Measurements from ENCODE around the gene GPR31.
"Not testable (repeated sequence)": the region's sequence is repeated elsewhere in the genome, so short reads cannot be mapped to it uniquely, and the experiment has no call there.

DNA sequence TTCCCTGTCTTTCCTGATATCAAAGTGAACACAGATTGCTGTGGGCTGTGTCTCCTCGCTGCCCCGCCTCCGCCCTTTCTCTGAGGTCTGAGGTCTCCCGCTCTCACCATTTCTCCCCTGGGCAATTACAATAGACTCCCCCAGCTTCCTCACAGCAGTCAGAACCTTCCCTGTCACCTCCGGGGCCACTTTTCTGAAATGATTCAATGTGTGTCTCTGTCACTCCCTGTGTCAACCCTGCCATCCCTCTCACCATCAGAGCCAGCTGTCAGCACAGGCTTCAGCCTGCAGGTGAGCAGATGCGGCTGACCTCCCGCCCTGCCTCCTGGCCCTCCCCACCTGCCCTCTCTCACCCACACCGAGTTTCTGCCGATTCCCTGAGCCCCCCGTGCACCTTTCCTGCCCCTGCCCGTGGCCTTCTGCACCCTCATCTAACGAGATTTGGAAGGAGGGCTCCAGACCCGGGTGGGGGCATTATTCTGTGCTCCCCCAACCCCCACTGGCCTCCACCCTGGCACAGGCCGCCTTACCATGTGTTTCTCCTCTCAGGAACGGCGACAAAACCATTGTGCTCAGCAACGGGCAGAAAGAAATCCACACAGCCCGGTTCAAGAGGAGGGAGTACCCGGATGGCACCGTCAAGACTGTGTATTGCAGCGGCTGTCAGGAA, 38.3 kb upstream of the GPR31 start:
- not testable (repeated sequence) for TF ChIP-seq NFIC (IDR thresholded peaks at IDR 0.05; ENCODE audit: borderline replicate concordance); EZH2phosphoT487 (IDR thresholded peaks at IDR 0.05; ENCODE audit: borderline replicate concordance, low read depth)

Data from SK-N-SH (cell line).